HCT116 (cell line): ENCODE measurements around the gene SLC30A10. TPM values are rescaled to one million over a fixed set of nuclear protein-coding genes. Genes with fewer than 3 reads are reported as not detected.

Source experiments
- ATAC-seq: fragments of 200-7000 bp; cut with Tn5 transposase; 2 replicates; pipeline ENCODE4 v1.9.1; 2020; ENCODE audit warnings: mild to moderate bottlenecking, moderate library complexity
- BruUV-seq: library from RNA; stranded (reverse); fragments of 400-500 nt; replicated peaks from 2 replicates; lab custom pipeline; 2021; lab: Mats Ljungman, UMichigan
- CTCF ChIA-PET: fragments of 300-600 bp; sonication (Branson Sonifier 250); formaldehyde crosslinking; loops from one replicate; lab custom pipeline; 2021; ENCODE audit warnings: antibody characterized with exemption; lab: Charles Lee
- POLR2A ChIA-PET: fragments of 300-600, 350-600 bp; sonication (Branson Sonifier 250); formaldehyde crosslinking; loops from one replicate; lab custom pipeline; 2021; ENCODE audit warnings: antibody characterized with exemption; lab: Charles Lee
- RAD21 ChIA-PET, 2 experiments: fragments of 300-600 bp; sonication (Branson Sonifier 250); formaldehyde crosslinking; loops; one replicate each; lab custom pipeline; 2023; ENCODE audit warnings: low total read pairs in 2 of 2; ENCODE audit not compliant: uncharacterized antibody in 2 of 2, unreplicated experiment in 2 of 2, low non-redundant PET in 1 of 2; lab: Charles Lee
- DNase-seq: peaks from one replicate; pipeline ENCODE4 v3.0.0-alpha.2; 2010; ENCODE audit warnings: low read depth, low spot score
- H2AFZ ChIP-seq: fragments of 200-600 bp; shearing (Covaris generic), sonication (generic); 2 replicates; pipeline ENCODE4 v1.6.1; 2017; ENCODE audit warnings: low read depth, mixed run types, mixed read lengths, antibody characterized with exemption, low read length; ENCODE audit not compliant: poor library complexity, severe bottlenecking
- H3K27ac ChIP-seq: 2 replicates; pipeline ENCODE4 v1.5.1; 2012; ENCODE audit warnings: low read depth, low read length
- H3K27me3 ChIP-seq: fragments of 200-600 bp; sonication (generic); 2 replicates; pipeline ENCODE4 v1.6.1; 2016; ENCODE audit warnings: mixed run types, low read length, mixed read lengths; ENCODE audit not compliant: insufficient read depth
- H3K36me3 ChIP-seq, 2 experiments: fragments of 200-500 bp in 1 of 2; fragments of 200-600 bp in 1 of 2; sonication (Bioruptor generic) in 1 of 2; sonication (generic) in 1 of 2; 2 replicates each; pipeline versions ENCODE4 v1.5.1 to v1.6.1; 2014 to 2016; ENCODE audit warnings: low read length in 2 of 2, inconsistent platforms in 1 of 2, mixed read lengths in 1 of 2, mixed run types in 1 of 2; ENCODE audit not compliant: insufficient read depth in 2 of 2, control insufficient read depth in 1 of 2
- H3K4me1 ChIP-seq, 2 experiments: fragments of 200-600 bp in 1 of 2; sonication (generic) in 1 of 2; 2 replicates each; pipeline versions ENCODE4 v1.5.1 to v1.6.1; 2012 to 2017; ENCODE audit warnings: low read length in 2 of 2, inconsistent platforms in 1 of 2, mild to moderate bottlenecking in 1 of 2, mixed read lengths in 1 of 2, mixed run types in 1 of 2, moderate library complexity in 1 of 2; ENCODE audit not compliant: insufficient read depth in 2 of 2, control insufficient read depth in 1 of 2
- H3K4me2 ChIP-seq: fragments of 200-600 bp; sonication (generic); 2 replicates; pipeline ENCODE4 v1.6.1; 2017; ENCODE audit warnings: mixed run types, low read length, mixed read lengths
- H3K4me3 ChIP-seq, 2 experiments: fragments of 200-600 bp in 1 of 2; sonication (generic) in 1 of 2; replicated peaks in 1 of 2; 2 replicates each; pipeline ENCODE4 v1.5.1; 2011 to 2016; ENCODE audit warnings: low read length in 2 of 2, control low read depth in 1 of 2, low read depth in 1 of 2, mild to moderate bottlenecking in 1 of 2, mixed read lengths in 1 of 2, mixed run types in 1 of 2
- H3K79me2 ChIP-seq: fragments of 200-600 bp; sonication (generic); 2 replicates; pipeline ENCODE4 v1.6.1; 2017; ENCODE audit warnings: mild to moderate bottlenecking, mixed run types, low read length, moderate library complexity, mixed read lengths; ENCODE audit not compliant: insufficient read depth
- H3K9ac ChIP-seq: fragments of 200-600 bp; sonication (generic); 2 replicates; pipeline ENCODE4 v1.6.1; 2016; ENCODE audit warnings: low read length, mixed read lengths
- H3K9me2 ChIP-seq: fragments of 200-600 bp; sonication (generic), shearing (Covaris generic); 2 replicates; pipeline ENCODE4 v1.6.1; 2017; ENCODE audit warnings: mixed run types, mild to moderate bottlenecking, moderate library complexity; ENCODE audit not compliant: insufficient read depth
- H3K9me3 ChIP-seq, 2 experiments: fragments of 200-500 bp in 1 of 2; fragments of 200-600 bp in 1 of 2; sonication (Bioruptor generic) in 1 of 2; sonication (generic) in 1 of 2; 2 replicates each; pipeline ENCODE4 v1.6.1; 2014 to 2017; ENCODE audit warnings: low read length in 2 of 2, mixed read lengths in 2 of 2, inconsistent platforms in 1 of 2, low read depth in 1 of 2, mild to moderate bottlenecking in 1 of 2, mixed run types in 1 of 2, moderate library complexity in 1 of 2; ENCODE audit not compliant: control insufficient read depth in 1 of 2, insufficient read depth in 1 of 2
- H4K20me1 ChIP-seq: fragments of 200-600 bp; sonication (generic), shearing (Covaris generic); 2 replicates; pipeline ENCODE4 v1.6.1; 2017; ENCODE audit warnings: mixed run types, mild to moderate bottlenecking, moderate library complexity; ENCODE audit not compliant: insufficient read depth
- CBX3 ChIP-seq: IDR thresholded peaks from 2 replicates; pipeline ENCODE4 v1.6.1; 2012; ENCODE audit warnings: low read depth
- CEBPB ChIP-seq: IDR thresholded peaks from 2 replicates; pipeline ENCODE4 v1.6.1; 2012; ENCODE audit warnings: low read depth
- ELF1 ChIP-seq: IDR thresholded peaks from 2 replicates; pipeline ENCODE4 v1.6.1; 2012; ENCODE audit warnings: low read depth, borderline replicate concordance
- EZH2phosphoT487 ChIP-seq: fragments of 200-600 bp; IDR thresholded peaks from 2 replicates; pipeline ENCODE4 v1.6.1; 2018; ENCODE audit warnings: antibody characterized with exemption, borderline replicate concordance
- FOSL1 ChIP-seq: IDR thresholded peaks from 2 replicates; pipeline ENCODE4 v1.6.1; 2012; ENCODE audit warnings: low read depth
- POLR2A ChIP-seq: IDR thresholded peaks from 2 replicates; pipeline ENCODE4 v1.7.0; 2011; ENCODE audit warnings: borderline replicate concordance; ENCODE audit not compliant: insufficient read depth, insufficient read length; ENCODE audit errors: extremely low read depth
- SRF ChIP-seq: IDR thresholded peaks from 2 replicates; pipeline ENCODE4 v1.6.1; 2012; ENCODE audit warnings: low read depth
- TCF7L2 ChIP-seq: IDR thresholded peaks from 2 replicates; pipeline ENCODE4 v1.7.0; 2011; ENCODE audit warnings: borderline replicate concordance, inconsistent platforms; ENCODE audit not compliant: insufficient read depth, insufficient read length; ENCODE audit errors: extremely low read depth
- ZFX ChIP-seq: fragments of 450-650 bp; IDR thresholded peaks from 2 replicates; pipeline ENCODE4 v1.6.1; 2017
- ZNF274 ChIP-seq: fragments of 200-500 bp; sonication (Bioruptor generic); IDR thresholded peaks from 2 replicates; pipeline ENCODE4 v1.6.1; 2014; ENCODE audit warnings: mild to moderate bottlenecking, low read depth, low read length, inconsistent platforms
- intact Hi-C: fragments of 100-400 bp; cut with micrococcal nuclease; formaldehyde crosslinking; loops from 2 replicates; pipeline ENCODE4 v1.10.0; 2022
- total RNA-seq: library from RNA; stranded (reverse); gene quantifications from one replicate; pipeline ENCODE4 v1.2.1, GENCODE V29; 2021; ENCODE audit not compliant: unreplicated experiment
- TF ChIP-seq, protein P1 (sequence below): IDR thresholded peaks from 2 replicates; pipeline ENCODE4 v1.6.1; 2012
- TF ChIP-seq, protein P2 (sequence below): IDR thresholded peaks from 2 replicates; pipeline ENCODE4 v1.6.1; 2012; ENCODE audit warnings: low read depth

The SLC30A10 gene
- total RNA-seq, 1 experiment from 2014 or later = 0.15 TPM

DNA sequence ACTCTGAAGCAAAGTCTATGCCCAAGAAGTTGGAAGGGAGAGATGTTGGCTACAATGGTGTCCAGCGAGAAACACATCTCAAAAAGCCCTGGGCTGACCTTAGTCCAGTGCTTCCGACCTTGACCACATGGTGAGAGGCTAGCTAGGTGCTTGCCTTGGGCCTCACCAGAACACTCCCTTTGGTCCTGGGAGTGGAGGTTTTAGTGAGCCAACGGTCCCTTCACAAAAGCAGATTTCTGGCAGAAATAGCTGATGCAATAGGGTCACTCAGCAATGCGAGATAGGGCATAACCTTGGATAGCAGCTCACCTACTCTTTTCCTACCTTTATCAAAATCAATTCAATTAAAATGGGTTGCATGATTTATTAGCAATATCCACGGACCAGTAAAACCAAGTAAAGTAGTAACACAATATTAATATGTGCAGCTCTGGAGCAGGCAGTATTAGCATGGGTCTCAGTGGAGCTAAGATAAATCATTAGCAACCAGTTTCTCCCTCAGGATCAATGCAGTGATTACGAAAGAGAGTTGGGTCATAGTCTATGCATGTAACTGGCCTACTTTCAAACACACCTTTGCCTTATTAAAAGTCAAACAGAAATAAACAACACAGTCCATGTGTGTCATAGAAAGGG lies 1.9 kb downstream of the SLC30A10 start:
- ChIA-PET RAD21 (no interaction called here), CTCF (no interaction called here), POLR2A (no interaction called here)
- H3K36me3 ChIP-seq = no peaks in the 10 kb centered on the region
- H3K9me3 ChIP-seq = no peaks in the 10 kb centered on the region
- intact Hi-C loops = no loop called here
- BruUV-seq = no TSS peak
- no peaks in the 10 kb centered on the region for H3K9me2 ChIP-seq
- H3K4me1 ChIP-seq = no peaks in the 10 kb centered on the region
- no peak overlapping the region for H3K9ac ChIP-seq
- no peak overlapping the region for H3K4me3 ChIP-seq
- no peak for ATAC-seq
- no peaks in the 10 kb centered on the region for H3K79me2 ChIP-seq
- H3K27ac ChIP-seq = no peak overlapping the region
- H3K4me2 ChIP-seq = no peak overlapping the region
- TF ChIP-seq ELF1 = no peak
- TF ChIP-seq FOSL1 = no peak
- TF ChIP-seq, protein P1, sequence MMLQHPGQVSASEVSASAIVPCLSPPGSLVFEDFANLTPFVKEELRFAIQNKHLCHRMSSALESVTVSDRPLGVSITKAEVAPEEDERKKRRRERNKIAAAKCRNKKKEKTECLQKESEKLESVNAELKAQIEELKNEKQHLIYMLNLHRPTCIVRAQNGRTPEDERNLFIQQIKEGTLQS = no peak
- TF ChIP-seq ZFX = no peak
- peaks cover 6% of the 10 kb centered on the region; the same call in 1 of the 2 replicates for H3K27me3 ChIP-seq
- H4K20me1 ChIP-seq = no peaks in the 10 kb centered on the region
- no peak for DNase-seq
- H2AFZ ChIP-seq = no peak overlapping the region

DNA sequence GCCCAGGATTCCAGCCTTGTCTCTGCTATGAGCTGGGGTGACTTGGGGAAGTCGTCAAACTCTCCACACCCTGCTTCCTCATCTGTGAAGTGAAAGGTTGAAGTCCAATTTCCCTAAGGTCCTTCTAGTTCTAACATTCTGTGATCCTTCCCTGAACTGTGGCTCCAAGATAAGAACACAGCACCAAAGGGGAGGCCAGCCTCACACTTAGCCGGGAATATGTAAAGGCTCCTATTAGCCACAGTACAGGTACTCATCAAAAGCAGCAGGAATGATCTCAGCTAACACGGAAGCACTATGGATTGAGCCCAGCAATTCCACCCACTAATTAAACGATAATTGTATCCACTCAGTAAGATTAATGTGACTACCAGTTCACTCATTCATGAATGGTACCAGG lies 4.0 kb downstream of the SLC30A10 start:
- Histone ChIP-seq H3K4me1 (no peaks in the 10 kb centered on the region), H2AFZ (no peak overlapping the region), H3K4me3 (no peak overlapping the region), H3K36me3 (no peaks in the 10 kb centered on the region), H3K4me2 (no peak overlapping the region), H3K9ac (no peak overlapping the region), H4K20me1 (no peaks in the 10 kb centered on the region), H3K9me3 (no peaks in the 10 kb centered on the region), H3K79me2 (no peaks in the 10 kb centered on the region), H3K27me3 (peaks cover 6% of the 10 kb centered on the region; the same call in 1 of the 2 replicates), H3K9me2 (no peaks in the 10 kb centered on the region), H3K27ac (no peak overlapping the region)
- ChIA-PET CTCF (no interaction called here), POLR2A (no interaction called here), RAD21 (no interaction called here)
- ATAC-seq = no peak
- intact Hi-C loops = no loop called here
- no peak for DNase-seq
- no TSS peak for BruUV-seq
- TF ChIP-seq POLR2A = no peak
- no peak for TF ChIP-seq EZH2phosphoT487
- TF ChIP-seq TCF7L2 = no peak
- TF ChIP-seq, protein P2, sequence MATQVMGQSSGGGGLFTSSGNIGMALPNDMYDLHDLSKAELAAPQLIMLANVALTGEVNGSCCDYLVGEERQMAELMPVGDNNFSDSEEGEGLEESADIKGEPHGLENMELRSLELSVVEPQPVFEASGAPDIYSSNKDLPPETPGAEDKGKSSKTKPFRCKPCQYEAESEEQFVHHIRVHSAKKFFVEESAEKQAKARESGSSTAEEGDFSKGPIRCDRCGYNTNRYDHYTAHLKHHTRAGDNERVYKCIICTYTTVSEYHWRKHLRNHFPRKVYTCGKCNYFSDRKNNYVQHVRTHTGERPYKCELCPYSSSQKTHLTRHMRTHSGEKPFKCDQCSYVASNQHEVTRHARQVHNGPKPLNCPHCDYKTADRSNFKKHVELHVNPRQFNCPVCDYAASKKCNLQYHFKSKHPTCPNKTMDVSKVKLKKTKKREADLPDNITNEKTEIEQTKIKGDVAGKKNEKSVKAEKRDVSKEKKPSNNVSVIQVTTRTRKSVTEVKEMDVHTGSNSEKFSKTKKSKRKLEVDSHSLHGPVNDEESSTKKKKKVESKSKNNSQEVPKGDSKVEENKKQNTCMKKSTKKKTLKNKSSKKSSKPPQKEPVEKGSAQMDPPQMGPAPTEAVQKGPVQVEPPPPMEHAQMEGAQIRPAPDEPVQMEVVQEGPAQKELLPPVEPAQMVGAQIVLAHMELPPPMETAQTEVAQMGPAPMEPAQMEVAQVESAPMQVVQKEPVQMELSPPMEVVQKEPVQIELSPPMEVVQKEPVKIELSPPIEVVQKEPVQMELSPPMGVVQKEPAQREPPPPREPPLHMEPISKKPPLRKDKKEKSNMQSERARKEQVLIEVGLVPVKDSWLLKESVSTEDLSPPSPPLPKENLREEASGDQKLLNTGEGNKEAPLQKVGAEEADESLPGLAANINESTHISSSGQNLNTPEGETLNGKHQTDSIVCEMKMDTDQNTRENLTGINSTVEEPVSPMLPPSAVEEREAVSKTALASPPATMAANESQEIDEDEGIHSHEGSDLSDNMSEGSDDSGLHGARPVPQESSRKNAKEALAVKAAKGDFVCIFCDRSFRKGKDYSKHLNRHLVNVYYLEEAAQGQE = no peak
- TF ChIP-seq CEBPB = no peak
- no peak for TF ChIP-seq CBX3
- no peak for TF ChIP-seq SRF
- TF ChIP-seq ZNF274 = no peak
- TF ChIP-seq ELF1 = no peak
